ENCODE results near the gene TET1.
"Not testable (repeated sequence)": the region's sequence is repeated elsewhere in the genome, so short reads cannot be mapped to it uniquely, and the experiment has no call there.

The TET1 gene

DNA sequence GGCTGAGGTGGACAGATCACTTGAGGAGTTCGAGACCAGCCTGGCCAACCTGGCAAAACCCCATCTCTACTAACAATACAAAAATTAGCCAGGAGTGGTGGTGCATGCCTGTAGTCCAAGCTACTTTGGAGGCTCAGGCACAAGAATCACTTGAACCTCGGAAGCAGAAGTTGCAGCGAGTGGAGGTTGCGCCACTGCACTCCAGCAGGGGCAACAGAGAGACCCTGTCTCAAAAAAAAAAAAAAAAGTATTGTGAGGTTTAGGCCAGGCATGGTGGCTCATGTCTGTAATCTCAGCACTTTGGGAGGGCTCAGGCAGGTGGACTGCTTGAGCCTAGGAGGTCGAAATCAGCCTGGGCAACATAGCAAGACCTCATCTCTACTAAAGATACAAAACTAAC lies 16.0 kb downstream of the TET1 start:
- Histone ChIP-seq H3K27ac (replicated peaks) (no peak overlapping the region), H3K27me3 (ENCODE audit: insufficient read depth, poor library complexity, severe bottlenecking) (no peaks in the 10 kb centered on the region), H3K4me3 (replicated peaks; ENCODE audit: insufficient read depth, low read length) (no peak overlapping the region)
- peak in 1 of 2 experiments; percentile 18 for DNase-seq (ENCODE audit: low read depth in 1 of 2, low spot score in 1 of 2)
- TF ChIP-seq GABPA (IDR thresholded peaks at IDR 0.05; ENCODE audit: low read depth): no peak

DNA sequence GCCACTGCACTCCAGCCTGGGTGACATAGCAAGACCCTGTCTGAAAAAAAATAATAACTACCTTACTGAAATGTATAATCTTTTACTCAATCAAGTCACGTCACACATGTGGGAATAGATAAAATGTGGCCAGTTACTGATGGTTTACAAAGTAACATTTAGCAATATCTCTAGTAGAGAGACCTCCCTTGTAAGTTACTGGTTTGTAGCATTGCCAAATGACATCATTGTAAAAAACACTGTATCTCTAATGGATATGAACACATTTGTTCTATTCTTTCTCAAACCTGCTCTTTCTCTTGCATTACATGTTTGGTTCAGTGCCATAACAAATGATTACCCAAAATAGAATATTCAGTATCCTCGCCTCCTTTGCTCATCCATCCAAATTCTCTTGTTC lies 18.8 kb downstream of the TET1 start:
- DNase-seq (ENCODE audit: low read depth in 1 of 2, low spot score in 1 of 2): no peak
- H3K27me3 ChIP-seq (ENCODE audit: insufficient read depth, poor library complexity, severe bottlenecking): no peaks in the 10 kb centered on the region
- H3K4me3 ChIP-seq (replicated peaks; ENCODE audit: insufficient read depth, low read length): no peak overlapping the region

DNA sequence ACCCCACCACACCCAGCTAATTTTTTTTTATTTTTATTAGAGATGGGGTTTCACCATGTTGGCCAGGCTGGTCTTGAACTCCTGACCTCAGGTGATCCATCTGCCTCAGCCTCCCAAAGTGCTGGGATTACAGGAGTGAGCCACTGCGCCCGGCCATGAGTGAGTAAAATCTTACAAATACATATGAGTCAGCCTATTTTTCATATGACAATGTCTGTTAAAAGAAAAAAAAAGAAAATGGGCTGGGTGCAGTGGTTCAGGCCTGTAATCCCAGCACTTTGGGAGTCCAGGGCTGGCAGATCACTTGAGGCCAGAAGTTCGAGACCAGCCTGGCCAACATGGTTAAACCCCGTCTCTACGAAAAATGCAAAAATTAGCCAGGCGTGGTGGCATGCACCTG lies 24.1 kb downstream of the TET1 start:
- not testable (repeated sequence) for H3K4me3 ChIP-seq (replicated peaks; ENCODE audit: insufficient read depth, low read length); H3K27me3 ChIP-seq (ENCODE audit: insufficient read depth, poor library complexity, severe bottlenecking); H3K27ac ChIP-seq (replicated peaks); DNase-seq (ENCODE audit: low read depth in 1 of 2, low spot score in 1 of 2)

More for the DNA sequence above, 18.8 kb downstream of the TET1 start:
- H3K27ac ChIP-seq (replicated peaks): no peak overlapping the region
- no peak for TF ChIP-seq GABPA (IDR thresholded peaks at IDR 0.05; ENCODE audit: low read depth)
- TF ChIP-seq, protein P1, sequence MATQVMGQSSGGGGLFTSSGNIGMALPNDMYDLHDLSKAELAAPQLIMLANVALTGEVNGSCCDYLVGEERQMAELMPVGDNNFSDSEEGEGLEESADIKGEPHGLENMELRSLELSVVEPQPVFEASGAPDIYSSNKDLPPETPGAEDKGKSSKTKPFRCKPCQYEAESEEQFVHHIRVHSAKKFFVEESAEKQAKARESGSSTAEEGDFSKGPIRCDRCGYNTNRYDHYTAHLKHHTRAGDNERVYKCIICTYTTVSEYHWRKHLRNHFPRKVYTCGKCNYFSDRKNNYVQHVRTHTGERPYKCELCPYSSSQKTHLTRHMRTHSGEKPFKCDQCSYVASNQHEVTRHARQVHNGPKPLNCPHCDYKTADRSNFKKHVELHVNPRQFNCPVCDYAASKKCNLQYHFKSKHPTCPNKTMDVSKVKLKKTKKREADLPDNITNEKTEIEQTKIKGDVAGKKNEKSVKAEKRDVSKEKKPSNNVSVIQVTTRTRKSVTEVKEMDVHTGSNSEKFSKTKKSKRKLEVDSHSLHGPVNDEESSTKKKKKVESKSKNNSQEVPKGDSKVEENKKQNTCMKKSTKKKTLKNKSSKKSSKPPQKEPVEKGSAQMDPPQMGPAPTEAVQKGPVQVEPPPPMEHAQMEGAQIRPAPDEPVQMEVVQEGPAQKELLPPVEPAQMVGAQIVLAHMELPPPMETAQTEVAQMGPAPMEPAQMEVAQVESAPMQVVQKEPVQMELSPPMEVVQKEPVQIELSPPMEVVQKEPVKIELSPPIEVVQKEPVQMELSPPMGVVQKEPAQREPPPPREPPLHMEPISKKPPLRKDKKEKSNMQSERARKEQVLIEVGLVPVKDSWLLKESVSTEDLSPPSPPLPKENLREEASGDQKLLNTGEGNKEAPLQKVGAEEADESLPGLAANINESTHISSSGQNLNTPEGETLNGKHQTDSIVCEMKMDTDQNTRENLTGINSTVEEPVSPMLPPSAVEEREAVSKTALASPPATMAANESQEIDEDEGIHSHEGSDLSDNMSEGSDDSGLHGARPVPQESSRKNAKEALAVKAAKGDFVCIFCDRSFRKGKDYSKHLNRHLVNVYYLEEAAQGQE (IDR thresholded peaks at IDR 0.05; ENCODE audit: insufficient replicate concordance, low read depth): no peak
- TF ChIP-seq, protein P2, sequence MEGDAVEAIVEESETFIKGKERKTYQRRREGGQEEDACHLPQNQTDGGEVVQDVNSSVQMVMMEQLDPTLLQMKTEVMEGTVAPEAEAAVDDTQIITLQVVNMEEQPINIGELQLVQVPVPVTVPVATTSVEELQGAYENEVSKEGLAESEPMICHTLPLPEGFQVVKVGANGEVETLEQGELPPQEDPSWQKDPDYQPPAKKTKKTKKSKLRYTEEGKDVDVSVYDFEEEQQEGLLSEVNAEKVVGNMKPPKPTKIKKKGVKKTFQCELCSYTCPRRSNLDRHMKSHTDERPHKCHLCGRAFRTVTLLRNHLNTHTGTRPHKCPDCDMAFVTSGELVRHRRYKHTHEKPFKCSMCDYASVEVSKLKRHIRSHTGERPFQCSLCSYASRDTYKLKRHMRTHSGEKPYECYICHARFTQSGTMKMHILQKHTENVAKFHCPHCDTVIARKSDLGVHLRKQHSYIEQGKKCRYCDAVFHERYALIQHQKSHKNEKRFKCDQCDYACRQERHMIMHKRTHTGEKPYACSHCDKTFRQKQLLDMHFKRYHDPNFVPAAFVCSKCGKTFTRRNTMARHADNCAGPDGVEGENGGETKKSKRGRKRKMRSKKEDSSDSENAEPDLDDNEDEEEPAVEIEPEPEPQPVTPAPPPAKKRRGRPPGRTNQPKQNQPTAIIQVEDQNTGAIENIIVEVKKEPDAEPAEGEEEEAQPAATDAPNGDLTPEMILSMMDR (IDR thresholded peaks at IDR 0.05; ENCODE audit: insufficient read depth, low read length): no peak
- no peak for TF ChIP-seq POLR2AphosphoS5 (IDR thresholded peaks at IDR 0.05; ENCODE audit: low read depth)
- no peak for TF ChIP-seq SPI1 (IDR thresholded peaks at IDR 0.05; ENCODE audit: borderline replicate concordance, low read depth)

DNA sequence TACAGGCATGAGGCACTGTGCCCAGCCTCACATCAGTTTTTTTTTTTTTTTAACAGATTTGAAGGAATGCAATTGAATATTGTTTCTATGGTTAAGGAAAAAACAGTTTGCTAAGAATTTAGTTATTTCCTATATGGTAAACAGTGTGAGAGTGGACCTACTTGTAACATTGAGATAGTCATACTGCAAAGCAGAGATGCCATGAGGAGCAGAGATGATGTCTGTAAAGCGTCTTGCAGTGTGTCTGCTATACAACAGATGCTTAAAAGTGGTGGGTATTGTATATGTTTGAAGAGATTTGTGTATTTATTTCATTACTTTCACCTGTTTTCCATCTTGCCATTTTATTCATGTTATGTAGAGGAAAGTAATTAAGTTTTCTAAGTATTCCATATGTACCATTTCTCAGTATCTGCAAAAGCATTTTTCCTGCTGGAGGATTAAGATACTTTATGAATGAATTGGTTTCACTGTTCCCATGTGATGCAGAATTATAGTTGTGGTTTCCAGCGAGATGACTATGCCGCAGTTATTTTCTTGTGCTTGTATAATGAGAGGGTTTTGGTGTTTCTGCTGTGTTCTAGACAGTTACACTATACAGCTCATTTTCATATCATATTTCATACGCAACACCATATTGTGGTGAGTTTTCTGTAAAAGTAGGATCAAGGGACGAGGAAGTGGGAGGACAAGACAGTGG lies 26.6 kb downstream of the TET1 start:
- TF ChIP-seq, protein P1 (IDR thresholded peaks at IDR 0.05; ENCODE audit: insufficient replicate concordance, low read depth): no peak
- TF ChIP-seq SPI1 (IDR thresholded peaks at IDR 0.05; ENCODE audit: borderline replicate concordance, low read depth) (no peak), GABPA (IDR thresholded peaks at IDR 0.05; ENCODE audit: low read depth) (no peak)
- TF ChIP-seq, protein P2 (IDR thresholded peaks at IDR 0.05; ENCODE audit: insufficient read depth, low read length): no peak
- H3K27me3 ChIP-seq (ENCODE audit: insufficient read depth, poor library complexity, severe bottlenecking): no peaks in the 10 kb centered on the region

DNA sequence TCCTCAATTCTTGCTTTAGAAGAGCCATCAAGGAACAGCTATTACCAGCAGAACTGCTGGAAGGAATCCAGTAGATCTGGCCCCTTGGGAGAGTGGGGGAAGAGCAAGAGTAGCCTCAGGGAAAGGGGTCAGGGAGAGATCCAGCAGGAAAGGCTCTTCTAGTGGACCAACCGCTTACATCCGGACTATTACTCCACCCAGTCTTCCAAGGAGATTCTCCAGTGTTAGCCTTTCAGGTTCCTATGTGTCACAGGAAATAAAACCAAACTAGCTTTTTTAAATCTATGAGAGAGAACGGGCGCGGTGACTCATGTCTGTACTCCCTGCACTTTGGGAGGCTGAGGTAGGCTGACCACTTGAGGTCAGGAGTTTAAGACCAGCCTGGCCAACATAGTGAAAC lies 34.3 kb downstream of the TET1 start:
- no peak for TF ChIP-seq SPI1 (IDR thresholded peaks at IDR 0.05; ENCODE audit: borderline replicate concordance, low read depth)
- TF ChIP-seq, protein P1 (IDR thresholded peaks at IDR 0.05; ENCODE audit: insufficient replicate concordance, low read depth): no peak
- TF ChIP-seq, protein P2 (IDR thresholded peaks at IDR 0.05; ENCODE audit: insufficient read depth, low read length): no peak
- no peak overlapping the region for H3K4me3 ChIP-seq (replicated peaks; ENCODE audit: insufficient read depth, low read length)
- no peak for DNase-seq (ENCODE audit: low read depth in 1 of 2, low spot score in 1 of 2)
- no peaks in the 10 kb centered on the region for H3K27me3 ChIP-seq (ENCODE audit: insufficient read depth, poor library complexity, severe bottlenecking)
- no peak overlapping the region for H3K27ac ChIP-seq (replicated peaks)

More for the DNA sequence above, 26.6 kb downstream of the TET1 start:
- no peak overlapping the region for H3K27ac ChIP-seq (replicated peaks)
- H3K4me3 ChIP-seq (replicated peaks; ENCODE audit: insufficient read depth, low read length): no peak overlapping the region
- no peak for DNase-seq (ENCODE audit: low read depth in 1 of 2, low spot score in 1 of 2)

All from HL-60 (cell line).